HG02938 (cell line): ENCODE data around the gene SSTR5.
"Not testable (repeated sequence)": the region's sequence is repeated elsewhere in the genome, so short reads cannot be mapped to it uniquely, and the experiment has no call there.

Source experiments
- ATAC-seq: cut with Tn5 transposase; IDR thresholded peaks from one replicate; pipeline ENCODE4 v1.9.1; 2021; ENCODE audit warnings: mild to moderate bottlenecking, moderate library complexity; ENCODE audit not compliant: unreplicated experiment

SSTR5 gene

DNA sequence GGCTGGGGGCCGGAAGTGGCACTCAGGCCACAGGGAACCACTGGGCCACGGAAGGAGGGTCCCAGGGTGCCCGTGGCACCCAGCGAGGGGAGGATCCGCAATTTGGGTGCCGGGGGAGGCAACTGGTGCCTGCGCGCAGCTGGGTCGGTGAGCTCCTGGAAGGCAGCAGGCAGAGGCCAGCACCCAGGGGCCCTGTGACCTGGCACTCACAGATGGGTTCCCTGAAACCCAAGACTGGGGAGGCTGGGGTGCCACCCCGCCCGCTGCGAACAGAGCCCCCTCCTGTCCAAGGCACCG is 663 bp downstream of the SSTR5 start:
- ATAC-seq: no peak

- ATAC-seq: no peak
Observed at GRCh38 chr16:1073566-1074378, 1.2 kb downstream of the SSTR5 start.

DNA sequence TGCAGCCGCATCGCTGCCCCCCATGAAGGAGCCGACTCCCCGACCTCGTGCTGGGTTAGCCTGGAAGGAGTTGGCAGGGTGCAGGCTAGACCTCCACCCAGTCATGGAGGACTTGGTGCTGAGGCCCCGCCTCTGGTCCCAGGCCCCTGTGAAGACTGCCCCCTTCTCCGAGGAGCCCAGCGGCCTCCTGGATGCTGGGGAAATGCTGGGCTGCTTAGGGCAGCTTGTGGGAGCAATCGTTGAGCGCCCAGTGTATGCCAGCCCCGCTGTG is 1.8 kb downstream of the SSTR5 start:
- ATAC-seq: no peak

- ATAC-seq: no peak
Observed at GRCh38 chr16:1075546-1075945, 3.0 kb downstream of the SSTR5 start.

GRCh38 chr16:1076801-1077576 is 4.4 kb downstream of the SSTR5 start:
- no peak for ATAC-seq

DNA sequence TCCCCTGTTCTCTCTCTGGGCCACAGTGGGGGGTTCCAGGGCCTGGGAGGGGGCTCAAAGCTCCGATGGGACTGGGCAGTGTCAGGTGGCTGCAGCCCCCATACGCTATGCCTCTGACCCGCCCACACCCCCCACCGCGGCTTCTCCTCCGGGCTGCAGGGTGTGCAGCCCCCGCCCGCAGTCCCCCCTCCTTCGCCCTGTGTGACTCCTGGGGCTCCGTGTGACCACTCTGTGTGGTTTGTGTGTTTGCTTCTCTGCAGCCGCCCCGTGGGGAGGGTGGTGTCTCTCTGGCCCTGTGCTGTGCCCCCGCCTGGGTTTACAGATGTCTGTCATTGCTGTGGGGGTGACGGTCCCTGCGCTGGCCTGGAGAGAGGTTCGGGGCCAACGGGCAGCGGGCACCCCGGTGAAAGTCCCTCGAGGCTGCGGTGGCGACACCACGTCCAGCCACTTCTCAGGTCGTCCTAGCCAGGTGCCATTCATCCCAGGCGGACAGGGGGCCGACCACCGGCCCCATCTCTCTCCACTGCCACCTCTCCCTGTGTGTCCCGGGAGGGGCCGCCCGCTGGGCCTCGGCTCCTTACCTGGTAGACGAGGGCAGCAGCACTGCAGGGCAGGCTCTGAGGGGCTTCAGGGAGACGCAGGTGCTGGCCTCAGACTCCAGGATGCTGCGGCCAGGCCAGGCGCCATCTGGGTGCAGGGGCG is 5.5 kb downstream of the SSTR5 start:
- no peak for ATAC-seq

DNA sequence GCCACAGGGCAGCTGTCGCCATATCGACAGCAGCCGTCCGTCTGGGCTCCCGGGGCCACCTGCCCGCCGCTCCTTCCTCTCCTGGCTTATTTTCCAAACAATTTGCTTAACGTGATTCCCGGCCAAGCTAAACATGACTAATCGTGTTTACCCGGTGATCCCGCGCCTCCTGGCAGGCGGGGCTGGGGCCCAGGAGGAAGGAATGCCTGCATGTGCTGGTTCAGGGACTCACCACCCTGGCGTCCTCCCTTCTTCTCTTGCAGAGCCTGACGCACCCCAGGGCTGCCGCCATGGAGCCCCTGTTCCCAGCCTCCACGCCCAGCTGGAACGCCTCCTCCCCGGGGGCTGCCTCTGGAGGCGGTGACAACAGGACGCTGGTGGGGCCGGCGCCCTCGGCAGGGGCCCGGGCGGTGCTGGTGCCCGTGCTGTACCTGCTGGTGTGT is 6.1 kb downstream of the SSTR5 start:
- no peak for ATAC-seq

DNA sequence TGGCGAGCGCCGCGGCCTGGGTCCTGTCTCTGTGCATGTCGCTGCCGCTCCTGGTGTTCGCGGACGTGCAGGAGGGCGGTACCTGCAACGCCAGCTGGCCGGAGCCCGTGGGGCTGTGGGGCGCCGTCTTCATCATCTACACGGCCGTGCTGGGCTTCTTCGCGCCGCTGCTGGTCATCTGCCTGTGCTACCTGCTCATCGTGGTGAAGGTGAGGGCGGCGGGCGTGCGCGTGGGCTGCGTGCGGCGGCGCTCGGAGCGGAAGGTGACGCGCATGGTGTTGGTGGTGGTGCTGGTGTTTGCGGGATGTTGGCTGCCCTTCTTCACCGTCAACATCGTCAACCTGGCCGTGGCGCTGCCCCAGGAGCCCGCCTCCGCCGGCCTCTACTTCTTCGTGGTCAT is 6.8 kb downstream of the SSTR5 start:
- no peak for ATAC-seq

GRCh38 chr16:1079786-1080525 is 7.4 kb downstream of the SSTR5 start:
- no peak for ATAC-seq

- no peak for ATAC-seq
Observed at GRCh38 chr16:1080801-1081733, 8.5 kb downstream of the SSTR5 start.

GRCh38 chr16:1081734-1082265 is 9.3 kb downstream of the SSTR5 start:
- ATAC-seq: no peak

- no peak for ATAC-seq
Observed at GRCh38 chr16:1082266-1082951, 9.9 kb downstream of the SSTR5 start.

DNA sequence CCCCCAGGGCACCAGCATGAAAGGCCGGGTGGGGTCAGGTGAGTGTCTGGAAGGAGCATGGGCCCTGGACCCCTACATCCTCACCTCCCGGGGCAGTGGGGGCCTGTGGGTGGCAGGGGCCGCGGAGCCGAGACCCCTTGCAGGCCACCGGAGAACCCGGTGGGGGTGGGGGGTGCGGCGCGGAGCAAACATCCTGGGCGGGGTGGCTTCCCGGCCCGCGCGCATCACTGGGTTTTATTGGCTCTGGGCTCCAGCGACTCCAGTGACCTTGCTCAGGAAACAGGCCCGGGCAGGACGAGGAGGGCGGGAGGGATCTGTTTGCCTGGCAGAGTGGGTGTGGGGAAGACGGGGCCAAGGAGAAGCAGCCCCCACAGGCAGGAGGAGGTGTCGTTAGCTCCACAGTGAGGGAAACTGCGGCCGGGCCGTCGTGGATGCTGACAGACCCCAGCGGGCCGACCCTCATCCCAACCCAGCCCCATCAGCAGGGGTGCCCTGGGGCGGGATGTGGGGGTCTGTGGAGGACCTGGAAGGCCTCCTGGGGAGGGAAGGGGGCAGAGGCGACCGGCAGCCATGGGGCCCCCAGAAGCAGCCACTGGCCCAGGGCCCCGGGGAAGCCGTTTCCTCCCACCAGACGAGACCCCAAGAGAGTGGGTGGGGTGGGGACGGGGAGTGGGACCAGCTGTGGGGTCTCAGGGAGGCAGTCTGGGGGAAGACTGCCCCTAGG is 10.6 kb downstream of the SSTR5 start:
- ATAC-seq: no peak

DNA sequence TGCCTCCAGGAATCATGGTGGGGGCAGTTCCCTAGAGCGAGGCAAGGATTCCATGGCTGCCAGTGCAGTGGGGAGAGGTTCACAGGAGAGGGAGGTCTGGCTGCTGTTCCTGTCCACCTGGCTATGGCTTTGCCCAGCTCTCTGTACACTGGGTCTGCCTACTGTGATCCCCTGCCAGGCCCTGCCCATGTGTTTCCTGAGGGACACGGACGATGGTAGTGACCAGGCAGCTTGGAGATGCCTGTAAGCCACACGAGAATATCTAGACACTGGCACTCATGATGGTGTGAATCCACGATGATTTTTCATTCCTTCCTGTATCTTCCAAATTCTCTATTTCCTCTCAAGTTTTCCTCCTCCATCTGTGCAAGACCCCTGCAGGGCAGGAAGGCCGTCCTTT is 12.4 kb downstream of the SSTR5 start:
- ATAC-seq: no peak

DNA sequence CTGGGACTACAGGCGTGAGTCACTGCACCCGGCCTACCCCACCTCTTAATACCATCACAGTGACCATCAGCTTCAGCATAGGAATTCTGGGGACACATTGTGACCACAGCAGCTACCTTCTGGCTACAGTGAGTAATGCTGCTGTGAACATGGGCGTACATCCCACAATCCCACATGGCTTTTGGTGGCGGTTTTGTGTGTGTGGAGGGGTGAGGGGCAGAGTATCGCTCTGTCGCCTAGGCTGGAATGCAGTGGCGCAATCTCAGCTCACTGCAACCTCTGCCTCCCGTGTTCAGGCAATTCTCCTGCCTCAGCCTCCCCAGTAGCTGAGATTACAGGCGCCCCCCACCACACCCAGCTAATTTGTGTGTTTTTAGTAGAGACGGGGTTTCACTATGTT is 13.9 kb downstream of the SSTR5 start:
- ATAC-seq: not testable (repeated sequence)

DNA sequence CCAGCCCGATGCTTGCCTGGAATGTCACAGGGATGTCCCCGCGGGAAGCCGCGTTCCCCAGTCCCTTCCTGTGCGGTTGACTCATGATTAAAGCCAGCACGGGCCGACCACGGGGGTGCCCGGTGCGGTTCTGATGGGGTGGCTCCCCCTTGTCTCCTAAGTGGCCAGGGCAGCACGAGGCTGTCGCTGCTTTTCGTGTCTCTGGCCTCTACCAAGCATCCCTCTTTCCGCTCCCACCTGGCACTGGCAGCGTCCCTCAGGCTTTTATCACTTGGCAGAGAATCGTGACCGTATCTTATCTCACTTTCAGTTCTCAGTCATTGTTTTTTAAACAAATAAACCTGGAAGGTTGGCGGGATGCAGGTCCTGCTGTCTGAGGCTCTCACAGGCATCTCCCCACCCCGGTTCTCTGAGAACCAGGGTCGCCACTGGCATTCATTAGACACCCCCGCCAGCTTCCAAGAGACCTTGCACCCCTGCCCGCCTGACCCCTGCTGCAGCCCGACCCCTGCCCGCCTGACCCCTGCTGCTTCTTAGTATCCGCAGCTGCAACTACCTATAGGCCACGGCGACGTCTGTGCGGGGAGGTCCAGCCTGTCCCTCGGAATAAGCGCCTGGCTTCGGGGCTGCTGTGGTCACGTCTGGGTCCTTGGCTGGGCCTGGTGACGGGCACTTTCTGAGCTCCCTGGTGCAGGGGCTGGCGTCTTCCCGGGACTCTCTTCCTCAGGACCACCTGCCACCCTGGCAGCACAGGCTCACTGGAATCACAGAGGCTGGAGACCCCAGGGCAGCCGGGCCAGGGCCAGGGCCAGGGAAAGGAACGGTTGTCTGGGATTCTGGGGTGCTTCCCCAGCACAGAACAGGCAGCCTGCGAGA is 16.0 kb downstream of the SSTR5 start:
- no peak for ATAC-seq

DNA sequence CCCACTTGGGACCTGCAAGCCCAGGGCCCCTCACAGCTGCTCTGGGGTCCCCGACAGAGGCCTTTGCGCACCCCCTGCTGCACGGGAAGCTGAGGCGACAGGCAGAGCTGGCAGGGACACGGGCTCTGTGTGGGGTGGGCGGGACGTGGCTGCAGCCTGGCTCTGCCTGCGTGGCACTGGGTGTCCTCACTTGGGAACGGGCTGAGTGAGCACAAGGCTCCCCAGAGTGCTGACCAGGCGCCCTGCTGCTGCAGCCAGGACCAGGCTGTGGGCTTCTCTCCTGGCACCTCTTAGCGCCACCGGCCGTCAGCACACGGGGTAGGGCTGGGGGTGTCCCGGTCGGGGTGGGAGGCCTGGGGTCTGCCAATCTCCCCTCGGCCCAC is 16.9 kb downstream of the SSTR5 start:
- ATAC-seq: no peak
